ENCODE data around the gene DUS2. TPM values are rescaled to one million over a fixed set of nuclear protein-coding genes. Genes with fewer than 3 reads are reported as not detected.
"Not testable (repeated sequence)": the region's sequence is repeated elsewhere in the genome, so short reads cannot be mapped to it uniquely, and the experiment has no call there.

The DUS2 gene
- total RNA-seq, 1 experiment from 2014 or later: 19.9 TPM

DNA sequence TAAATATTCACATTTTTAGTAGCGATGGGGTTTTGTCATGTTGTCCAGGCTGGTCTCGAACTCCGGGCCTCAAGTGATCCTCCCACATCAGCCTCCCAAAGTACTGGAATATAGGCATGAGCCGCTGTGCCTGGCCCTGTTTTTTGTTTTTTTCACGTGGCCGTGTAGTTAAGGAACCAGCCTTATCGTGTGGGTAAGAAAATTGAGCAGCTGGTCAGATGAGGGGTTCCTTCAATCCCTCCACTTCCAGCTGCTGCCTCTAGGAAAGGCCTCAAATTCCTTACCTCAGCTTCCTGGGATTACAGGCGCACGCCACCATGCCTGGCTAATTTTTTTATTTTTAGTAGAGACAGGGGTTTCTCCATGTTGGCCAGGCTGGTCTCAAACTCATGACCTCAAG is 17.9 kb upstream of the DUS2 start:
- POLR2A ChIA-PET (ENCODE audit: unreplicated experiment): no interaction called here
- H3F3A ChIP-seq (ENCODE audit: low read length, unreplicated experiment): no peaks in the 10 kb centered on the region
- ATAC-seq (no peak), DNase-seq (no peak)
- no peaks in the 10 kb centered on the region for H3K27me3 ChIP-seq (ENCODE audit: low read length)
- no peaks in the 10 kb centered on the region for H3K4me1 ChIP-seq (ENCODE audit: insufficient read depth, low read length)
- H3K79me2 ChIP-seq (ENCODE audit: low read length): no peaks in the 10 kb centered on the region
- no peaks in the 10 kb centered on the region for H3K9me2 ChIP-seq (replicated peaks; ENCODE audit: low read length)
- no peak overlapping the region for H3K4me3 ChIP-seq (ENCODE audit: low read length)
- H4K20me1 ChIP-seq (ENCODE audit: low read length): no peaks in the 10 kb centered on the region
- no peaks in the 10 kb centered on the region for H3K9me3 ChIP-seq (ENCODE audit: low read length)
- no peak overlapping the region for H2AFZ ChIP-seq (ENCODE audit: low read length)
- H3K4me2 ChIP-seq (ENCODE audit: low read length): no peak overlapping the region
- no peak overlapping the region for H3K9ac ChIP-seq (ENCODE audit: low read length)
- BruUV-seq (replicated peaks): no TSS peak
- no peak overlapping the region for H3K27ac ChIP-seq (ENCODE audit: low read length)
- CTCF ChIA-PET: no interaction called here
- intact Hi-C loops (cut with micrococcal nuclease): no loop called here
- H3K36me3 ChIP-seq (ENCODE audit: low read depth, low read length): no peaks in the 10 kb centered on the region
- TF ChIP-seq EZH2 (IDR thresholded peaks at IDR 0.05; ENCODE audit: low read length, unreplicated experiment): no peak
- TF ChIP-seq, protein P1, sequence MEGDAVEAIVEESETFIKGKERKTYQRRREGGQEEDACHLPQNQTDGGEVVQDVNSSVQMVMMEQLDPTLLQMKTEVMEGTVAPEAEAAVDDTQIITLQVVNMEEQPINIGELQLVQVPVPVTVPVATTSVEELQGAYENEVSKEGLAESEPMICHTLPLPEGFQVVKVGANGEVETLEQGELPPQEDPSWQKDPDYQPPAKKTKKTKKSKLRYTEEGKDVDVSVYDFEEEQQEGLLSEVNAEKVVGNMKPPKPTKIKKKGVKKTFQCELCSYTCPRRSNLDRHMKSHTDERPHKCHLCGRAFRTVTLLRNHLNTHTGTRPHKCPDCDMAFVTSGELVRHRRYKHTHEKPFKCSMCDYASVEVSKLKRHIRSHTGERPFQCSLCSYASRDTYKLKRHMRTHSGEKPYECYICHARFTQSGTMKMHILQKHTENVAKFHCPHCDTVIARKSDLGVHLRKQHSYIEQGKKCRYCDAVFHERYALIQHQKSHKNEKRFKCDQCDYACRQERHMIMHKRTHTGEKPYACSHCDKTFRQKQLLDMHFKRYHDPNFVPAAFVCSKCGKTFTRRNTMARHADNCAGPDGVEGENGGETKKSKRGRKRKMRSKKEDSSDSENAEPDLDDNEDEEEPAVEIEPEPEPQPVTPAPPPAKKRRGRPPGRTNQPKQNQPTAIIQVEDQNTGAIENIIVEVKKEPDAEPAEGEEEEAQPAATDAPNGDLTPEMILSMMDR (conservative IDR thresholded peaks at IDR 0.05; ENCODE audit: low read depth, low read length): no peak
- TF ChIP-seq EZH2phosphoT487 (IDR thresholded peaks at IDR 0.05; ENCODE audit: borderline replicate concordance, low read length): no peak

DNA sequence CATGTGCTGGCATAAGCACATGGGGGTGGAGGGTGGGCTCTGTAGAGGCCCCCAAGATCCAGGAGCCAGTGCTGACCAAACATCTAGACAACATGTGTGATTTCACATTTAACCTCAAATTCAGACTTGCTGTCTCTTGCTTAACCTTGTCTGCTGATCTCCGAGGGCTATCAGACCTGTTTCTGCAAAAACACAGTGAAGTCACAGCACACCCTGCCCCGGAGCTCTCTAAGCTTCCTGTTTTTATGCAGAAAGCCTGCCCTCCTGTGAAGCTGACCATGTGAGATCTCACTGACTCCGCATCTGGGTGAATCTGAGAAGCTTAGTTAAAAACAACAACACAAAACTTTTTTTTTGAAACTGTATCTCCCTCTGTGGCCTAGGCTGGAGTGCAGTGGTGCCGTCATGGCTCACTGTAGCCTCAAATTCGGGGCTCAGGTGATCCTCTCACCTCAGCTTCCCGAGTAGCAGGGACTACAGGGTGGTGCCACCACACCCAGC is 17.2 kb upstream of the DUS2 start:
- H3K27ac ChIP-seq (ENCODE audit: low read length): no peak overlapping the region
- CTCF ChIA-PET: no interaction called here
- TF ChIP-seq EZH2phosphoT487 (IDR thresholded peaks at IDR 0.05; ENCODE audit: borderline replicate concordance, low read length) (no peak), EZH2 (IDR thresholded peaks at IDR 0.05; ENCODE audit: low read length, unreplicated experiment) (no peak)
- TF ChIP-seq, protein P1 (conservative IDR thresholded peaks at IDR 0.05; ENCODE audit: low read depth, low read length): no peak
- intact Hi-C loops (cut with micrococcal nuclease): no loop called here
- no peaks in the 10 kb centered on the region for H3K36me3 ChIP-seq (ENCODE audit: low read depth, low read length)
- ATAC-seq (no peak), DNase-seq (no peak)
- no peaks in the 10 kb centered on the region for H3F3A ChIP-seq (ENCODE audit: low read length, unreplicated experiment)
- H3K9me2 ChIP-seq (replicated peaks; ENCODE audit: low read length): no peaks in the 10 kb centered on the region
- no peak overlapping the region for H3K9ac ChIP-seq (ENCODE audit: low read length)
- POLR2A ChIA-PET (ENCODE audit: unreplicated experiment): no interaction called here
- H4K20me1 ChIP-seq (ENCODE audit: low read length): no peaks in the 10 kb centered on the region
- H3K4me1 ChIP-seq (ENCODE audit: insufficient read depth, low read length): no peaks in the 10 kb centered on the region
- no peak overlapping the region for H3K4me2 ChIP-seq (ENCODE audit: low read length)
- BruUV-seq (replicated peaks): no TSS peak
- no peaks in the 10 kb centered on the region for H3K79me2 ChIP-seq (ENCODE audit: low read length)
- no peak overlapping the region for H2AFZ ChIP-seq (ENCODE audit: low read length)
- no peaks in the 10 kb centered on the region for H3K27me3 ChIP-seq (ENCODE audit: low read length)
- no peak overlapping the region for H3K4me3 ChIP-seq (ENCODE audit: low read length)
- H3K9me3 ChIP-seq (ENCODE audit: low read length): no peaks in the 10 kb centered on the region

DNA sequence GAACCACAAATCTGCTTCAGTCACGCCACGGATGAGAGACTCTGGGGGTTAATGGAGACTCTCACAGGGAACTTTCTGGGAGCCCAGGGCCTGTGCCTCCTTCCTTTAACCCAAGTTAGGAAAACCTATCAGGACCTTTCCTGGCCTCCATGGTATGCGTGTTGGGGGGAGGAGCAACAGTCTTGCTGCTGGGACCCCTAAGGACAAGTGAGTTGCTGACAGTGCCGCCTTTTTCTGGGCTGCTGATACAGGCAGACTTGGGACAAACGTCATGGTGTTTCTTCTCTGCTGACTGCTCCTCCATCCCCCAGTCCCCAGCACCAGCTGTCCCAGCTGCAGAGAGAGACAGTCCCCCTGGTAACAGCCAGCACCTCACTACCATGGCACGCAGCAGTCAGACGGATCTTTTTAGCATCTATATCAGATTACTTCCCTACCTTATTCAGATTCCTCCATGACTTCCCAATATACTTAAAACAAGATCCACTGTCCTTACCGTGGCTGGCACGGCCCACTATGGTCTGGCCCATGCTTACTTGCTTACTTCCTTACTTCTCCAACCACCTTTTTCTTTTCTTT is 13.8 kb upstream of the DUS2 start:
- H2AFZ ChIP-seq (ENCODE audit: low read length): no peak overlapping the region
- no peak for DNase-seq
- BruUV-seq (replicated peaks): no TSS peak
- H4K20me1 ChIP-seq (ENCODE audit: low read length): no peaks in the 10 kb centered on the region
- no peaks in the 10 kb centered on the region for H3F3A ChIP-seq (ENCODE audit: low read length, unreplicated experiment)
- no peak for TF ChIP-seq EZH2 (IDR thresholded peaks at IDR 0.05; ENCODE audit: low read length, unreplicated experiment)
- TF ChIP-seq, protein P1 (conservative IDR thresholded peaks at IDR 0.05; ENCODE audit: low read depth, low read length): no peak
- no peak for TF ChIP-seq EZH2phosphoT487 (IDR thresholded peaks at IDR 0.05; ENCODE audit: borderline replicate concordance, low read length)
- ChIA-PET CTCF (no interaction called here), POLR2A (ENCODE audit: unreplicated experiment) (no interaction called here)
- no peak overlapping the region for H3K4me3 ChIP-seq (ENCODE audit: low read length)
- intact Hi-C loops (cut with micrococcal nuclease): no loop called here
- H3K4me2 ChIP-seq (ENCODE audit: low read length): no peak overlapping the region
- no peak overlapping the region for H3K9ac ChIP-seq (ENCODE audit: low read length)
- no peaks in the 10 kb centered on the region for H3K4me1 ChIP-seq (ENCODE audit: insufficient read depth, low read length)
- H3K36me3 ChIP-seq (ENCODE audit: low read depth, low read length): no peaks in the 10 kb centered on the region
- H3K27ac ChIP-seq (ENCODE audit: low read length): no peak overlapping the region
- H3K9me2 ChIP-seq (replicated peaks; ENCODE audit: low read length): no peaks in the 10 kb centered on the region
- no peaks in the 10 kb centered on the region for H3K79me2 ChIP-seq (ENCODE audit: low read length)
- H3K9me3 ChIP-seq (ENCODE audit: low read length): no peaks in the 10 kb centered on the region
- no peaks in the 10 kb centered on the region for H3K27me3 ChIP-seq (ENCODE audit: low read length)
- no peak for ATAC-seq

GRCh38 chr16:68009872-68010271 is 13.2 kb upstream of the DUS2 start:
- H3K79me2 ChIP-seq (ENCODE audit: low read length); ATAC-seq; H3K4me2 ChIP-seq (ENCODE audit: low read length); H3K9me2 ChIP-seq (replicated peaks; ENCODE audit: low read length); intact Hi-C loops (cut with micrococcal nuclease); H4K20me1 ChIP-seq (ENCODE audit: low read length); H3K9me3 ChIP-seq (ENCODE audit: low read length); POLR2A ChIA-PET (ENCODE audit: unreplicated experiment); BruUV-seq (replicated peaks); DNase-seq; H2AFZ ChIP-seq (ENCODE audit: low read length); H3K36me3 ChIP-seq (ENCODE audit: low read depth, low read length); CTCF ChIA-PET; H3K4me3 ChIP-seq (ENCODE audit: low read length); H3F3A ChIP-seq (ENCODE audit: low read length, unreplicated experiment); H3K9ac ChIP-seq (ENCODE audit: low read length); H3K4me1 ChIP-seq (ENCODE audit: insufficient read depth, low read length); H3K27me3 ChIP-seq (ENCODE audit: low read length); H3K27ac ChIP-seq (ENCODE audit: low read length): not testable (repeated sequence)
